Smooth muscle cell (in vitro differentiated cells): ENCODE measurements around the gene FOXRED2. TPM values are rescaled to one million over a fixed set of nuclear protein-coding genes. Genes with fewer than 3 reads are reported as not detected.
A peak's percentile ranks its signal among the peaks of the same experiment; 100 is the strongest.

Experiments used
- DNase-seq: peaks from one replicate; lab custom pipeline; 2025; ENCODE audit not compliant: unreplicated experiment; lab: John Stamatoyannopoulos, UW
- H2AFZ ChIP-seq: fragments of 200-600 bp; sonication (generic); 2 replicates; pipeline ENCODE4 v1.6.0; 2016; ENCODE audit warnings: antibody characterized with exemption, low read depth, mild to moderate bottlenecking
- H3F3A ChIP-seq: fragments of 200-600 bp; sonication (generic); 2 replicates; pipeline ENCODE4 v1.6.0; 2017; ENCODE audit warnings: antibody characterized with exemption, low read depth
- H3K27ac ChIP-seq: fragments of 200-600 bp; sonication (generic); 2 replicates; pipeline ENCODE4 v1.5.1; 2016; ENCODE audit warnings: low read depth, mild to moderate bottlenecking
- H3K27me3 ChIP-seq: fragments of 200-600 bp; sonication (generic); 2 replicates; pipeline ENCODE4 v1.6.1; 2016; ENCODE audit warnings: low read depth, mild to moderate bottlenecking
- H3K36me3 ChIP-seq: fragments of 200-600 bp; sonication (generic); 2 replicates; pipeline ENCODE4 v1.5.1; 2016; ENCODE audit warnings: low read depth
- H3K4me1 ChIP-seq: fragments of 200-600 bp; sonication (generic); 2 replicates; pipeline ENCODE4 v1.5.1; 2016; ENCODE audit warnings: low read depth
- H3K4me2 ChIP-seq: fragments of 200-600 bp; sonication (generic); 2 replicates; pipeline ENCODE4 v1.6.0; 2016; ENCODE audit warnings: mild to moderate bottlenecking
- H3K4me3 ChIP-seq: fragments of 200-600 bp; sonication (generic); 2 replicates; pipeline ENCODE4 v1.5.1; 2016; ENCODE audit warnings: mild to moderate bottlenecking
- H3K79me2 ChIP-seq: fragments of 200-600 bp; sonication (generic); 2 replicates; pipeline ENCODE4 v1.6.0; 2016; ENCODE audit warnings: low read depth, mild to moderate bottlenecking
- H3K9ac ChIP-seq: fragments of 200-600 bp; sonication (generic); 2 replicates; pipeline ENCODE4 v1.6.0; 2016; ENCODE audit warnings: low read depth
- H3K9me3 ChIP-seq: fragments of 200-600 bp; sonication (generic); replicated peaks from 2 replicates; pipeline ENCODE4 v1.5.1; 2016; ENCODE audit warnings: low read depth
- H4K20me1 ChIP-seq: fragments of 200-600 bp; sonication (generic); 2 replicates; pipeline ENCODE4 v1.6.0; 2016; ENCODE audit warnings: low read depth
- CTCF ChIP-seq: fragments of 200-600 bp; sonication (generic); IDR thresholded peaks from 2 replicates; pipeline ENCODE4 v1.5.1; 2017; ENCODE audit warnings: borderline replicate concordance, mild to moderate bottlenecking, antibody characterized with exemption; ENCODE audit not compliant: insufficient read depth, poor library complexity, severe bottlenecking
- WGBS: methylation state at CpG from one replicate; pipeline ENCODE4 v1.1.7; 2016; ENCODE audit warnings: low lambda C conversion rate; 5-methylcytosine and 5-hydroxymethylcytosine counted together
- polyA plus RNA-seq: library from polyadenylated mRNA; unstranded; fragments of >200 nt; fragmentation: Nextera tagmentation; extraction: Ambion mirVana; gene quantifications from 2 replicates; pipeline ENCODE4 v1.2.1, GENCODE V29; 2016
- total RNA-seq: library from RNA; depleted of rRNA; stranded (reverse); fragments of >200 nt; gene quantifications from 2 replicates; pipeline ENCODE4 v1.2.3, GENCODE V29; 2014

Gene FOXRED2
- total RNA-seq (2.8 and 3.1 TPM in 2 replicates), polyA plus RNA-seq (4.2 and 5.2 TPM in 2 replicates)

- Histone ChIP-seq H2AFZ (peak within 1 kb of the TSS; percentile 62), H3K4me1 (no peaks in the 10 kb centered on the region), H3K9ac (peak within 1 kb of the TSS; percentile 2), H3F3A (peaks cover 14% of the 10 kb centered on the region), H4K20me1 (peaks cover 6% of the 10 kb centered on the region), H3K4me2 (peak within 1 kb of the TSS; percentile 84), H3K4me3 (peak within 1 kb of the TSS; percentile 60), H3K36me3 (no peaks in the 10 kb centered on the region), H3K79me2 (no peaks in the 10 kb centered on the region), H3K27me3 (no peaks in the 10 kb centered on the region), H3K27ac (peak within 1 kb of the TSS; percentile 10), H3K9me3 (no peaks in the 10 kb centered on the region)
- no peak for TF ChIP-seq CTCF
- 7% methylated on average over 75 of the region's 75 CpGs for WGBS
- DNase-seq, result peak; percentile 63
These were observed at the start of gene FOXRED2 for GRCh38 chr22:36506637-36507517. Gene FOXRED2, minus strand, starts transcription at chr22:36507040. Its CDS starts 618 bp downstream, at chr22:36506422.

DNA sequence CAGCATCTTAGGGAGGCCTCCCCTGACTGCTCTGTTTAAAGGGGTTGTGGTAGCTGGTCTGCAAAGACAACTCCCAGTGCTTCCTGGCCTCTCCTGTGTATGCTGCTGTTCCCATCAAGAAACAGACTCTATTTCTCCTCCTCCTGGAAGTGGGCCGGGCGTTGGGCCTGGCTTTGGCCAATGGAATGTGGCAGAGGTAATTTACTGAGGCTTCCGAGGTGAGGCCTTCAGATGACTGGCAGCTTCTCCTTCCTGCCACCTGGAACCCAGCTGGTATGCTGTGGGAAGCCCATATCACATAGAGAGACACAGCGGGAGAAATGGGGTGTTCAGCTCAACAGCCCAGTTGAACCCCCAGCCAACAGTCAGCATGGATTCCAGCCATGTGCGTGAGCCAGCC, 47.3 kb upstream of the FOXRED2 start:
- DNase-seq, result no peak
- Histone ChIP-seq H3K27ac (no peak overlapping the region), H3K4me3 (no peak overlapping the region), H3F3A (no peaks in the 10 kb centered on the region), H4K20me1 (no peaks in the 10 kb centered on the region), H3K36me3 (no peaks in the 10 kb centered on the region), H3K9ac (no peak overlapping the region), H3K79me2 (no peaks in the 10 kb centered on the region), H3K4me2 (no peak overlapping the region), H3K9me3 (no peaks in the 10 kb centered on the region), H2AFZ (no peak overlapping the region), H3K27me3 (peaks cover 3% of the 10 kb centered on the region), H3K4me1 (no peaks in the 10 kb centered on the region)
- WGBS, result 69% methylated on average over 5 of the region's 5 CpGs
- TF ChIP-seq CTCF, result no peak

DNA sequence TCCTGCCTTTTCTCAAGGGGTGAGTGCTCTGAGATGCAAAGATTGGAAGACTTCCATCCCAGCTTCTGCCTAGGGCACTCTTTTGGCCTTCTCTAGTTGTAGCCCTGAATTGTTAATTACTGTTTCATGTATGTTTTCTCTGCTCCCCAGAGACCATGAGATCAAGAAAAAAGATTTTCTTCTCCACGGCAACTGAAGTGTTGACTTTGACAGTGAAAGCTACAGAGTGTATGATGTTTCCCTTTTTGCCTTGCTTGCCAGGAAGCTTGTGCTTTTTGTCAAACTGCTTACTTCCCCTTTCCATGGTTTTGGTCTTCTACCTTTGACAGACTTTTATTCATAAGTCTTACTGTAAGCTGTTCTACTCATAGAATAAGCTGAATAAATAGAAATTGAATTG, 45.4 kb upstream of the FOXRED2 start:
- Histone ChIP-seq H3K36me3 (no peaks in the 10 kb centered on the region), H3F3A (no peaks in the 10 kb centered on the region), H4K20me1 (no peaks in the 10 kb centered on the region), H3K79me2 (no peaks in the 10 kb centered on the region), H3K27ac (no peak overlapping the region), H3K4me2 (no peak overlapping the region), H3K4me1 (no peaks in the 10 kb centered on the region), H3K27me3 (peaks cover 3% of the 10 kb centered on the region), H3K4me3 (no peak overlapping the region), H2AFZ (no peak overlapping the region), H3K9me3 (no peaks in the 10 kb centered on the region), H3K9ac (no peak overlapping the region)
- no peak for DNase-seq
- TF ChIP-seq CTCF, result no peak
- WGBS, result 85% methylated on average over 1 of the region's 1 CpG
